ENCODE data around the gene CTDSP1.

Gene CTDSP1

DNA sequence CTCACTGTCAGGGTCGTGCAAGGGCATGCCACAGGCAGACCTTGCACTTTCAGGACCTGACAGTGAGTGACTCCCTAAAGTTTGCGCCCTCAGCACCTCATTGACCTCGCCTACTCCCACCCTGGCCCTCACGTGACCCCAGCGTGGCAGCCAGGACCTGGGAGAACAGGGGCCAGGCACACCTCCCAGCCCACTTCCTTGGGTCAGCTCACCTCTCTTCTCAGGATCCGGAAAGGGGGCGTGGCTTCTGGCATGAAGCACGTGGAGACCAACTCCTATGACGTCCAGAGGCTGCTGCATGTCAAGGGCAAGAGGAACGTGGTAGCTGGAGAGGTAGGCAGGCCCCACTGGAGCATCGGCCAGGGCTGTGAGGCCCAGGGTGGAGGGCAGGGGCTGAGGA, 28.1 kb downstream of the CTDSP1 start:
- no peak for DNase-seq

DNA sequence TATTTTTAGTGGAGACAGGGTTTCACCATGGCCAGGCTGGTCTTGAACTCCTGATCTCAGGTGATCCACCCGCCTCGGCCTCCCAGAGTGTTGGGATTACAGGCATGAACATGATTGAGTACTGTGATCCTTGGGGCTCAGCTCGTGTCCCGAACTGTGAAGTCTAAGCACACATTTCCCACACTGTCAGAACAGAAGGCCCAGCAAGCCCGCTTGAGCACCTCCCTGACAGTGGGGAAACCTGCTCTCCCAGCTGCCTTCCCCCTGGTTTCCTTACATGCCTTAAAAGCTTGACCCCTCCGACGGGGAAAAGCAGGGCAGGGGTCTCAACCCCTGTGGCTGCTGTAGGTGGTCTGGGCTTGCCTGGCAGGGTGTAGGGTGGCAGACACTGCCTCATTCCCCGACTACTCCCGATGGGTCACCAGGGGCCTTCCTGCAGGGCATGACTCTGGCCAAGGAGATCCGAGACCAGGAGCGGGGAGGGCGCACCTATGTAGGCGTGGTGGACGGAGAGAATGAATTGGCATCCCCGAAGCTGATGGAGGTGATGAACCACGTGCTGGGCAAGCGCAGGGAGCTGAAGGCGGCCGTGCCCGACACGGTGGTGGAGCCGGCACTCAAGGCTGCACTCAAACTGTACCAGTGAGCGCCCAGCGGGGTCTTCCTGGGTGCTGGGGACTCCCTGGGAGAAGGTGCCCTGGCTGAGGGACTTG, 29.3 kb downstream of the CTDSP1 start:
- DNase-seq = no peak

DNA sequence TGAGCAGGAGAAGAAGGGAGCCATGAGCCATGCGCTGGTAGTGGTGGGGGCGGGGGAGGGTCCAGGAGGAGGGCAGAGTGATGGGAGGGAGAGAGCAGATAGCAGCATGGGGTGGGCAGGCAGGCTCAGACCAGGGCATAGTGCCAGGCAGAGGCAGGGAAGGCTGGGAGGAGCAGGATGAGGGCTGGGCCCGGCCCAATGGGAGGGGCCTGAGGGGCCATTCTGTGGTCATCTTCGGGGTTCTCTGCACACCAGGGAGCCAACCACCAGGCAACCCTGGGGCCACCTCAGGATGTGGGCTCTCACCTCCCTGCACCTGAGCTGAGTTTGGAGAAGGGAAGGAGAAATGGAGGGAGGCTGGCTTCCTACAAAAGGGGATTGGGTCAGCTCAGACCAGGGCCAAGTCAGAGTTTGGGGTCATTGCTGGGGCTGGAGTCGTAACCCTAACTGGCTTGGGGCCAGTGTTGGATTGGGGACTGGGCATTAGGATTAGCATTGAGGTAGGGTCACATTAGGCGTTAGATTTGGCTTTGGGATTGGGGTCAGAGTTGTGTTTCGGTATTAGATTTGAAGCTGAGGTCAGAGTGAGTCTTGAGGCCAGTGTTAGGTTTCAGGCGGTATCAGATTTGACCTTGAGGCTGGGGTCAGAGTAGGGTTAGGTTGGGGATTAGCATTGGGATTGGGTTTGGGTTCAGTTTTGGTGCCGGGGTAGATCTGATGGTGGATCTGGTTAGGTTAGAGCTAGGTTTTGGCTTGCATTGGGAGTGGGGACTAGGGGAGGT, 30.4 kb downstream of the CTDSP1 start:
- DNase-seq = no peak

DNA sequence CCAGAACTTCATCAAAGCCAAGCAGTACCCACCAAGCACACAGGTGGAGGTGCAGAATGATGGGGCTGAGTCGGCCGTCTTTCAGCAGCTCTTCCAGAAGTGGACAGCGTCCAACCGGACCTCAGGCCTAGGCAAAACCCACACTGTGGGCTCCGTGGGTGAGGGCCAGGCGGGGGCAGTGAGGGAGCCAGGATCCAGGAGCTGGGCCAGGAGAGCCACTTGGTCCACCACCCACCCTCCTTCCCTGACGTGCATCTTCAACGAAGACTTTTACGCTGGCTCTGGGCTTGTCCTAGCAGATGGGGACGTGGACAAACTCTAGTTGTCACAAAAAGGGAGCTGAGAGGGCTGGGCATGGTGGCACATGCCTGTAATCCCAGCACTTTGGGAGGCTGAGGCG, 31.1 kb downstream of the CTDSP1 start:
- no peak for DNase-seq

DNA sequence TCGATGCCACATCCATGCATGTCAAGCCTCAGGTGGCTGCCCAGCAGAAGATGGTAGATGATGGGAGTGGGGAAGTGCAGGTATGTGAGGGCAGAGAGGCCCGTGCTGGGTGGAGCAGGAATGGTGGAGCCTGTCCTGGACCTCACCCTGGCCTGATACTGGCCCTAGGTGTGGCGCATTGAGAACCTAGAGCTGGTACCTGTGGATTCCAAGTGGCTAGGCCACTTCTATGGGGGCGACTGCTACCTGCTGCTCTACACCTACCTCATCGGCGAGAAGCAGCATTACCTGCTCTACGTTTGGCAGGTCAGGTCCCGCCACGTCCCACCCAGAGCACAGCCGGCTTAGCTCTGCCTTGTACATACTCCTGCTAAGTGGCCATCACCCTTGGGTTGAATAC, 32.2 kb downstream of the CTDSP1 start:
- no peak for DNase-seq

DNA sequence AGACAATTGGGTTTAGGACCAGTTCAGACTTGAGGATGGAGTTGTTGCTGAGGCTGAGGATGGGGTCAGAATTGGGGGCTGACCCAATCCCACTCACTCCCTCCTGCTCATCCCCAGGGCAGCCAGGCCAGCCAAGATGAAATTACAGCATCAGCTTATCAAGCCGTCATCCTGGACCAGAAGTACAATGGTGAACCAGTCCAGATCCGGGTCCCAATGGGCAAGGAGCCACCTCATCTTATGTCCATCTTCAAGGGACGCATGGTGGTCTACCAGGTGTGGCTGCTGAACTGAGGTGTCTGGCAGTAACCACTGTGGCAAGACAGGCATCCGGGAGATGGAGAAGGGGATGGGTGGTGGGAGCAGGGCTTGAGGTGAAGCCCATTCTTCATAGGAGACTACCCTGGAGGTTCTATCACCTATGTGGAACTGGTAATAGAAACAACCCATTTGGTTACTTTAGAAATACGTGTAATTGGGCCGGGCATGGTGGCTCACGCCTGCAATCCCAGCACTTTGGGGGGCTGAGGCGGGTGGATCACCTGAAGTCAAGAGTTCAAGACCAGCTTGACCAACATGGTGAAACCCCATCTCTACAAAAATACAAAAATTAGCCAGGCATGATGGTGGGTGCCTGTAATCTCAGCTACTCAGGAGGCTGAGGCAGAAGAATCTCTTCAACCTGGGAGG, 33.2 kb downstream of the CTDSP1 start:
- no peak for DNase-seq

DNA sequence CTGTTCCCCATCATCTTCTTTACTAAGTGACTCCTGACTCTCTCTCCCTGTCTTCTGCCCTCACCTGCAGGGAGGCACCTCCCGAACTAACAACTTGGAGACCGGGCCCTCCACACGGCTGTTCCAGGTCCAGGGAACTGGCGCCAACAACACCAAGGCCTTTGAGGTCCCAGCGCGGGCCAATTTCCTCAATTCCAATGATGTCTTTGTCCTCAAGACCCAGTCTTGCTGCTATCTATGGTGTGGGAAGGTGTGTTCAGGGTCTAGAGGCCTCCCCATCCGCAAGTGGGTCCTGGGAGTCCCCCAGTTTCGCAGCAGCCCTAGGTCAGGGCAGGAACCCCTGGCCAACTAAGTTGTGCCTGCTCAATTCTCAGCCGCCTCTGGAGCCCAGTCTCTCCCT, 34.8 kb downstream of the CTDSP1 start:
- no peak for DNase-seq

DNA sequence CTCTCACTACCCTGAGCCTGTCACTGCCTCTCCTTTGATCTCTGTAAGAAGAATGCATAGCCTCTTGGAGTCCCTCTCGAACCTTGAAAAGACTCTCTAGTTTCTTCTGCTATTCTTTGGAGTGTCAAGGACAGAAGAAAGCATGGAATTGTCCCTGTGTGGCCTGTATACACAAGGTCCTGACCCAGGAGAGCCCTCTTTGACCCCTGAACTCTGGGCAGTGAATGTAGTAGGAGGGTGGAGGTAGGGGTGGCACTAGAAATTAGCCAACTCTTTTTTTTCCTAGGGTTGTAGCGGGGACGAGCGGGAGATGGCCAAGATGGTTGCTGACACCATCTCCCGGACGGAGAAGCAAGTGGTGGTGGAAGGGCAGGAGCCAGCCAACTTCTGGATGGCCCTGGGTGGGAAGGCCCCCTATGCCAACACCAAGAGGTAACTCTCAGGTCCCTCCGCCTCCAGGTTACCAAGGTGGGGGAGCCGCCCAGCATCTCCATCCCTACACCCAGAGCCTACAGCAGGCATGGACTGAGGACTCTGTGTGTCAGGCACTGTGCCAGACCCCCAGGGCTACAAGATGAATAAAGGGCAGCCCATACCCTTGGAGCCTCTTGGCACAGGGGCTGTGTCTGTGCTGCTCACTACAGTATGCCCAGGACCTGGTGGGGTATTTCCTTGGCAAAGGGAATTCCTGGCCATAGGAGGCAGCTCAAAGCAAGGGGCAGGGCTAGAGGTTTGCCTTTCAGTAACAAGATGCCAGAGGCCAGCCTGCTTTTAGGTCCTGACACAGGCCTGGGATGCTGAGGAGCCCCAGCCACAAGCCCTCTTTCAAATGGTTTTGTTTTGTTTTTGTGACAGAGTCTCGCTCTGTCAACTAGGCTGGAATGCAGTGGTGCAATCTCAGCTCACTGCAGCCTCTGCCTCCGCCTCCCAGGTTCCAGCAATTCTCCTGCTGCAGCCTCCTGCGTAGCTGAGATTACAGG, 35.6 kb downstream of the CTDSP1 start:
- no peak for DNase-seq

DNA sequence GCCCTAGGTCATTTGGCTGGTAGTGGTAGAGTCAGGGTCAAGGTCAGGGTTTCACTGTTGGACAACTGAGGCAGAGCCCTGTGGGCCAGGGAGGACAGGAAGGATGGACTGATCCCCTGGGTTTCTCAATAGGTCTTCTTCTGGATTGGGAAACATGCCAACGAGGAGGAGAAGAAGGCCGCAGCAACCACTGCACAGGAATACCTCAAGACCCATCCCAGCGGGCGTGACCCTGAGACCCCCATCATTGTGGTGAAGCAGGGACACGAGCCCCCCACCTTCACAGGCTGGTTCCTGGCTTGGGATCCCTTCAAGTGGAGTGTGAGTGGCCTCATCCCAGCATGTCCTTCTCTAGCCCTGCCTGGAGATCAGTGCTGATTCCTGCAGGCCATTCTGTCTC, 37.3 kb downstream of the CTDSP1 start:
- DNase-seq = no peak

DNA sequence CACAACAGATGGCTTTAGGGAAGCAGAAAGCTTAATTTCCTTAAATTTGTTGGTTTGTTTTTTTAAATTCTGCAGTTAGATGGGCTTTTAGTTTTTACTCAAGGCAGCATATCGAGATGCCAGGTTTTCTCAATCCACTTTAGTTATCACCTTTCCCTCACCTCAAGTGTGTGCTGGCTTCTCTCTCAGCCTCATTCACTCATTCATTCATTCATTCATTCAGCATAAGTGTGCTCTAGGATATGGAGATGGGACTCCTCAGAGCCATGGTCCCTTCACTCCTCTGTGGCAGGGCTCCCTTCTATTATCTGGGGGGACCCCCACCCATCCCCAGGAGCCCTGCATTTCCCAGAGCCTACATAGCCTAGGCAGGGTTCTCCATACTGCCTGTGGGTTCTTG, 38.3 kb downstream of the CTDSP1 start:
- DNase-seq = no peak

DNA sequence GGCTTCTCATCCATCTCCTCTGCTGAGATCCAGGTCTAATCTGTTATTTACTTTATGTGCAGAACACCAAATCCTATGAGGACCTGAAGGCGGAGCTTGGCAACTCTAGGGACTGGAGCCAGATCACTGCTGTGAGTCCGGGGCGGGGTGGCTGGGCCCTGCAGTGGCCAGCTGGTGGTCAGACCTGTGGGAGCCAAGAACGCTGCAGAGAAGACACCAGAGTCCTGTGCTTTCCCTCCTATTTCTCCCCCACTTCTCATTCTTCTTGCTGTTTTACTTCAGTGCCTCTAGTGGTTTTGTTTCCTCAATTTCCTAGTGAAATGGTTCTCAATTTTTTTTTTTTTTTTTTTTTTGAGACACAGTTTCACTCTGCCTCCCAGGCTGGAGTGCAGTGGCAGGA, 38.9 kb downstream of the CTDSP1 start:
- no peak for DNase-seq

DNA sequence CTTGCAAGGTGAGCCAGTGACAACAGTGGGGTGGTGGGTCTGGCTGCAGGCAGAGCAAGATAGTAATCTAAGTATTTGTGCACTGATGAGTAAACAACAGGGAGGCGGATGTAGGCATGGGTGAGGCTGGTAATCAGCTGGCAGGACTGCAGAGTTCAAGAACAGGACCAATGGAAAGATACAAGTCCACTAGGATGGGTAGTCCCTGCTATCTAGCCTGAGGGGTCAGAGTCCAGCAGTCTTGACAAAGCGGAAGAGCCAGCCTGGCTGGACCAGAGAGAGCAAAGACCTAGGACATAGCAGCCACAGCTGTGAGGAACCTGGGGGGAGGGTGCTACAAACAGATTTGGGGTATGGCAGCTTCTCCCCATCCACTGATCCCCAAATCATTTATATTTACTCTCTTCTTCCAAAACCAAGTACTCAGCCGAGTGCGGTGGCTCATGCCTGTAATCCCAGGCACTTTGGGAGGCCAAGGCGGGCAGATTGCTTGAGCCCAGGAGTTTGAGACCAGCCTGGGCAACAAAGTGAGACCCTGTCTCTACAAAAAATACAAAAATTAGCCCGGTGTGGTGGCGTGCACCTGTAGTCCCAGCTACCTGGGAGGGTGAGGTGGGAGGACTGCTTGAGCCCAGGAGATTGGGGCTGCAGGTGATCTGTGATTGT, 45.2 kb downstream of the CTDSP1 start:
- DNase-seq = no peak

DNA sequence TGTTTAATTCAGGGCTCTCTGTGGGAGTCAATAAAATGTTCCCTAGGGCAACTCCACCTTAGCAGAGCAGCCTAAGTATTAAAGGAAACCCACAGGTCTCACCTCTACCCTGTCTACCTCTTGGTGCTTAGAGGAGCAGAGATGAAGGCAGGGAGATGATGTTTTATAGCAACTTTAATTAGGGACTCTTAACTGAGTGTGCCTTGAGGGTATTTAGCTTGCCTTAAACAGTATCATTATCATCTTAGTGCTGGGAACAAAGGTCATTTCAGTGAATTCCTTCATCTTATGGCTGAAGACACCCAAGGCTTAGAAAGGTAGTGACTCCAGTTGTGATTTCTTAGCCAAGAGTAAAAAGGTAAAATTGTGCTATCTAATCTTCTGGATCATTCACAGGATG, 45.9 kb downstream of the CTDSP1 start:
- no peak for DNase-seq

DNA sequence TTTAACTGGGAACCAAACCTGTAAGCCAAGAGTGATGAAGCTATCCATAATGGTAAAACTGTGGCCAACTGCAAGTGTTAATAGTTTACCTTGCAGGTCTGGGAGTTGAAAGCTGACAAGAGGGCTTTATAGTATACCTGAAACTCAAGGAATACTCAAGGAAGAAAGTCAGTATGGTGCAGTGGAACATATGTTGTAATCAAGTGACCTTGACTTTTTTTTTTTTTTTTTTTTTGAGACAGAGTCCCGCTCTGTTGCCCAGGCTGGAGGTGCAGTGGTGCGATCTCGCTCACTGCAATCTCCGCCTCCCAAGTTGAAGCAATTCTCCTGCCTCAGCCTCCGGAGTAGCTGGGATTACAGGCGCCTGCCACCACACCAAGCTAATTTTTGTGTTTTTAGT, 46.9 kb downstream of the CTDSP1 start:
- DNase-seq = no peak

DNA sequence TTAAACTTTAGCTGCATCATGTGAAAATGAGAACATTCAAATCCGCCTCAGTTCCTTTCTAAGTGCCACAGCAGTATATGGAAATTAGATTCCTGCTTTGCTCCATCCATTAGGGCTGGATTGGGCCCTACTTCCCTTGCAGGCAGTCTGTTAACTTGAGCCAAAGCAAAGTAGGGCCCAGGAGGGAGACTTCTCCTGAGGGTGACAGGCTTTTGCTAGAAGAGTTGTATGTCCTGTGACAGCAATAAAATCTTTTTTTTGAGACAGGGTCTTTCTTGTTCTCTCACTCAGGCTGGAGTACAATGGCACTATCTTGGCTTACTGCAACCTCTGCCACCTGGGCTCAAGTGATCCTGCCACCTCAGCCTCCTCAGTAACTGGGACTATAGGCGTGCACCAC, 47.4 kb downstream of the CTDSP1 start:
- DNase-seq = no peak

DNA sequence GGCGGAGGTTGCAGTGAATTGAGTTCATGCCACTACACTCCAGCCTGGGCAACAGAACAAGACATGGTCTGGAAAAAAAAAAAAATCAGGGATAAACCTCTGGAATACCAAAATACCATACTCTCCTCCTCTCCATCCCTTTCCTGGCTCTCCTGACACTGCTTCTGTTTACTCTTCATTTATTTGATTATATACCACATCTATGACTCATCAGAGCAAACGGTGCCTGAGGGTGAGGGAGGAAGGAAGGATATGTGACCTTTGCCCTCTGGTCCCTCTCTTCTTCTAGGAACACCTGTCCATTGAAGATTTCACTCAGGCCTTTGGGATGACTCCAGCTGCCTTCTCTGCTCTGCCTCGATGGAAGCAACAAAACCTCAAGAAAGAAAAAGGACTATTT, 49.3 kb downstream of the CTDSP1 start:
- no peak for DNase-seq

DNA sequence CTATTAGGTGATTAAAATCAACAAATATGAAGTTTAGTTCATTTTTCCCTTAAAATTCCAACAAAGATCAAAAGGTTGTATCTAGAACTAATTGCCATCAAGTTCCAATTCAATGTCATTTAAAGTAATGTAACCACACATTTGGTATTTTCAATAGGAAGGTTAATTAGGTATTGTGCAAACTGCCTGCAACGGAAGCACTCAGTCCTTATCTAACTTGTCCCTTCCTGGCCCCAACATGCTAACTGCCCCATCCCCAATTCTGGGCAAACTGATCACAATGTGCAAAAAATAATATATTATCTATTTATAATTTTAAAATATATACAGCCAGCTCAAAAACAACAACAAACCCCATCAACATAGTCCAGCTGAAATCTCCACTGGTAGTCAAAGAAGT, 52.4 kb downstream of the CTDSP1 start:
- DNase-seq = no peak
